Ovary (tissue), 3 donors: ENCODE measurements around the gene ACOT8.

ENCODE experiments used
- CTCF ChIP-seq, 3 donors: fragments of 450-650 bp in 2 of 3; fragments of 200-600 bp in 1 of 3; IDR thresholded peaks; one replicate each; pipeline versions ENCODE4 v1.5.1 to v1.8.0; 2016 to 2022; ENCODE audit warnings: antibody characterized with exemption in 3 of 3, mild to moderate bottlenecking in 1 of 3
- EP300 ChIP-seq: sonication (generic); formaldehyde crosslinking; IDR thresholded peaks from one replicate; pipeline ENCODE4 v1.6.1; 2017; ENCODE audit warnings: antibody characterized with exemption
- POLR2A ChIP-seq: fragments of 450-650 bp; IDR thresholded peaks from one replicate; pipeline ENCODE4 v1.6.1; 2017; ENCODE audit warnings: antibody characterized with exemption, mild to moderate bottlenecking, moderate library complexity
- donor health status: DM: no; HTN: no; CAD: no.

- TF ChIP-seq CTCF (IDR thresholded peaks at IDR 0.05) = no peak
- no peak for TF ChIP-seq POLR2A
- TF ChIP-seq EP300 = no peak
These were observed 16.4 kb upstream of the ACOT8 start for GRCh38 chr20:45873409-45874103.
